Adrenal gland (tissue), 5 donors: ENCODE measurements around the gene ASNSD1.

ENCODE experiments used
- POLR2A ChIP-seq, 2 donors: fragments of 450-650 bp; IDR thresholded peaks; one replicate each; pipeline ENCODE4 v1.6.1; 2017; ENCODE audit warnings: antibody characterized with exemption in 2 of 2, mild to moderate bottlenecking in 2 of 2, moderate library complexity in 1 of 2
- TF ChIP-seq, protein P1 (sequence below), 6 experiments: fragments of 450-650 bp in 4 of 6; fragments of 200-600 bp in 2 of 6; sonication (generic) in 1 of 6; IDR thresholded peaks; 1 replicate in 5 of 6; 2 replicates in 1 of 6; pipeline versions ENCODE4 v1.5.1 to v1.8.0; 2016 to 2021; ENCODE audit warnings: antibody characterized with exemption in 6 of 6, mild to moderate bottlenecking in 2 of 6, moderate library complexity in 1 of 6
- donor health status: DM: no; HTN: no; CAD: no.

GRCh38 chr2:189639007-189639609, 22.2 kb upstream of the ASNSD1 start:
- TF ChIP-seq, protein P1, sequence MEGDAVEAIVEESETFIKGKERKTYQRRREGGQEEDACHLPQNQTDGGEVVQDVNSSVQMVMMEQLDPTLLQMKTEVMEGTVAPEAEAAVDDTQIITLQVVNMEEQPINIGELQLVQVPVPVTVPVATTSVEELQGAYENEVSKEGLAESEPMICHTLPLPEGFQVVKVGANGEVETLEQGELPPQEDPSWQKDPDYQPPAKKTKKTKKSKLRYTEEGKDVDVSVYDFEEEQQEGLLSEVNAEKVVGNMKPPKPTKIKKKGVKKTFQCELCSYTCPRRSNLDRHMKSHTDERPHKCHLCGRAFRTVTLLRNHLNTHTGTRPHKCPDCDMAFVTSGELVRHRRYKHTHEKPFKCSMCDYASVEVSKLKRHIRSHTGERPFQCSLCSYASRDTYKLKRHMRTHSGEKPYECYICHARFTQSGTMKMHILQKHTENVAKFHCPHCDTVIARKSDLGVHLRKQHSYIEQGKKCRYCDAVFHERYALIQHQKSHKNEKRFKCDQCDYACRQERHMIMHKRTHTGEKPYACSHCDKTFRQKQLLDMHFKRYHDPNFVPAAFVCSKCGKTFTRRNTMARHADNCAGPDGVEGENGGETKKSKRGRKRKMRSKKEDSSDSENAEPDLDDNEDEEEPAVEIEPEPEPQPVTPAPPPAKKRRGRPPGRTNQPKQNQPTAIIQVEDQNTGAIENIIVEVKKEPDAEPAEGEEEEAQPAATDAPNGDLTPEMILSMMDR (IDR thresholded peaks at IDR 0.05), result no peak
- no peak for TF ChIP-seq POLR2A (IDR thresholded peaks at IDR 0.05)
